ENCODE measurements around the gene PLEKHA4.
"Not testable (repeated sequence)": the region's sequence is repeated elsewhere in the genome, so short reads cannot be mapped to it uniquely, and the experiment has no call there.

The PLEKHA4 gene, protein sequence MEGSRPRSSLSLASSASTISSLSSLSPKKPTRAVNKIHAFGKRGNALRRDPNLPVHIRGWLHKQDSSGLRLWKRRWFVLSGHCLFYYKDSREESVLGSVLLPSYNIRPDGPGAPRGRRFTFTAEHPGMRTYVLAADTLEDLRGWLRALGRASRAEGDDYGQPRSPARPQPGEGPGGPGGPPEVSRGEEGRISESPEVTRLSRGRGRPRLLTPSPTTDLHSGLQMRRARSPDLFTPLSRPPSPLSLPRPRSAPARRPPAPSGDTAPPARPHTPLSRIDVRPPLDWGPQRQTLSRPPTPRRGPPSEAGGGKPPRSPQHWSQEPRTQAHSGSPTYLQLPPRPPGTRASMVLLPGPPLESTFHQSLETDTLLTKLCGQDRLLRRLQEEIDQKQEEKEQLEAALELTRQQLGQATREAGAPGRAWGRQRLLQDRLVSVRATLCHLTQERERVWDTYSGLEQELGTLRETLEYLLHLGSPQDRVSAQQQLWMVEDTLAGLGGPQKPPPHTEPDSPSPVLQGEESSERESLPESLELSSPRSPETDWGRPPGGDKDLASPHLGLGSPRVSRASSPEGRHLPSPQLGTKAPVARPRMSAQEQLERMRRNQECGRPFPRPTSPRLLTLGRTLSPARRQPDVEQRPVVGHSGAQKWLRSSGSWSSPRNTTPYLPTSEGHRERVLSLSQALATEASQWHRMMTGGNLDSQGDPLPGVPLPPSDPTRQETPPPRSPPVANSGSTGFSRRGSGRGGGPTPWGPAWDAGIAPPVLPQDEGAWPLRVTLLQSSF

DNA sequence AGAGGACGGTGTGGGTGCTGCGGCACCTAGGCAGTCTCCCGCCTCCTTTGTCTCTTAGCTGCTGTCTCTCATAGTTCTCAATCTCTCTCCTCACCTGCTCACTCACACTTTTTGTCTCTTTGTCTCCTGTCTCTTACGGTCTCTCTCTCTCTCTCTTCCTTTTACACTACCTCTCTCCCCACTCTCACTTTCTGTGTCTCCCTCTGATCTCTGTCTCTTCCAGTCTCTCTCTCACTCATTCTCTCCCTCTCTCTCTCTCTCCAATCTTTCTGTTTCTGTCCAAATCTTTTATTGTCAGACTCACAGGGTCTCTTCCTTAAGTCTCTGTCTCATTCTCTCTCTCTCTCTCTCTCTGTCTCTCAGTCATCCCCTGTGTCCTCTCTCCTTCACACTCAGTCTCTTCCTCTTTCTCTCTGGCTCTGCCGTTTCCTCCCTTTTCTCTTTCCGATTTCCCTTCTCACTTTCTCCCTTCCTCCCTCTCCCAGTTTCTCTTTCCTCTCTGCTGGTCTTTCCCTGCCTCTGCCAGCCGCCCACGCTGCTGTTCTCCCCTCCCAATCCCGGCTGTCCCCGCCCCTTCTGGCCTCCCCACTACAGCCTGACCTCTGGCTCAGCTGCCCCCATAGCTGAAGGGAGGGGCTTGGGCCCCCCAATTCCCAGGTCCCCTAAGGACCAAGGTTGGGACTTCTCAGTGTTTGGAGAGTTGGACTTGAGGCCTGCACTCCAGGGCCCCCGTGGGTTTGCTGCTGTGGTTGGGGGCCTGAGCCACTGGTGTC, at the start of gene PLEKHA4:
Gene PLEKHA4 (minus strand): TSS at position 504 of the 773 bp plus-strand sequence. CDS start 997 bp downstream, outside the sequence.
- no peak for DNase-seq

DNA sequence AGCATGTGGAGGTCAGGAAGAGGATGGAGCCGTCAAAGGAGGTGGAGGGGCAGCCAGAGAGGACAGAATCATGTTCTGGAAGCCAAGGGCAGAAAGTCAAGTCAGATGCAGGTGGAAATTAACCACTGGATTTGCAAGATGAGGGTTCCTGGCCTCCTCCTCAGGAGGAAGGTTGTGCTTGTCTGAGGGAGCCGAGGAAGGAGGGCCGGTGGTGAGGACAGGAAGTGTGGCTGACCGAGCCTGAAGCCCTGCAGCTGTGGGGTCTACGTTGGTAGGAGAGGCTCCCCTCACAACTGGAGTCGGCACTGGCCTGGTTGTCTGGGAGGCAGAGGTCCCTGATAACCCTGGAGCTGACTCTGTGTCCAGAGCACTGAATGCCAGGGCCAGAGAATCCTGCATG, 49.7 kb upstream of the PLEKHA4 start:
- DNase-seq: no peak

DNA sequence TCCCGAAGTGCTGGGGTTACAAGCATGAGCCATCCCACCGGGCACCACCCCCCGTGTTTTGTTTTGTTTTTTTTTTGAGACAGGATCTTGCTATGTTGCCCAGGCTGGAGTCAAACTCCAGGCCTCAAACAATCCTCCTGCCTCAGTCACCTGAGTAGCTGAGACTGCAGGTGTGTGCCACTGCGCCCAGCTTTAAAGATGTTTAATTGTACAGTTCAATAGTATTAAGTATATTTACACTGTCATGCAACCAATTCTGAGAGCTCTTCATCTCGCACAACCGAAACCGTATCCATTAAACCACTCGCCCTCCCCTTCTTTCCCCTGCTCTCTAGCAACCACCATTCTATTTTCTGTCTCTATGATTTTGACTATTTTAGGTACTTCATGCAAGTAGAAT, 47.3 kb upstream of the PLEKHA4 start:
- no peak for DNase-seq

DNA sequence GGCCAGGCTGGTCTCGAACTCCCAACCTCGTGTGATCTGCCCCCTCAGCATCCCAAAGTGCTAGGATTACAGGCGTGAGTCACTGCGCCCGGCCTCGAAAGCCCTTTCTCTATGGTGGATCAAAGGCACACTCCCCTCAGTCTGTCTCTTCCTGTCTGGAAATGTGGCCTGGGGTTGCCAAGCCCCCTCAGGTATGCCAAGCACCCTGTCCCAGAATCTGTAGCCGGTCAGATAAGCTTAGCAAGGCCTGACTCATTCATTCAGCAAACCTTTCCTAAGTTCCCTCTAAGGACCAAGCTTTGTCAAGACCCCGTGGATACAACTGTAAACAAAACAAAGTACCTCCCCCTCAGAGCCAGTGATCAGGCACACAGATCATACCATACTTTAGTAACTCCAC, 45.8 kb upstream of the PLEKHA4 start:
- DNase-seq: no peak

DNA sequence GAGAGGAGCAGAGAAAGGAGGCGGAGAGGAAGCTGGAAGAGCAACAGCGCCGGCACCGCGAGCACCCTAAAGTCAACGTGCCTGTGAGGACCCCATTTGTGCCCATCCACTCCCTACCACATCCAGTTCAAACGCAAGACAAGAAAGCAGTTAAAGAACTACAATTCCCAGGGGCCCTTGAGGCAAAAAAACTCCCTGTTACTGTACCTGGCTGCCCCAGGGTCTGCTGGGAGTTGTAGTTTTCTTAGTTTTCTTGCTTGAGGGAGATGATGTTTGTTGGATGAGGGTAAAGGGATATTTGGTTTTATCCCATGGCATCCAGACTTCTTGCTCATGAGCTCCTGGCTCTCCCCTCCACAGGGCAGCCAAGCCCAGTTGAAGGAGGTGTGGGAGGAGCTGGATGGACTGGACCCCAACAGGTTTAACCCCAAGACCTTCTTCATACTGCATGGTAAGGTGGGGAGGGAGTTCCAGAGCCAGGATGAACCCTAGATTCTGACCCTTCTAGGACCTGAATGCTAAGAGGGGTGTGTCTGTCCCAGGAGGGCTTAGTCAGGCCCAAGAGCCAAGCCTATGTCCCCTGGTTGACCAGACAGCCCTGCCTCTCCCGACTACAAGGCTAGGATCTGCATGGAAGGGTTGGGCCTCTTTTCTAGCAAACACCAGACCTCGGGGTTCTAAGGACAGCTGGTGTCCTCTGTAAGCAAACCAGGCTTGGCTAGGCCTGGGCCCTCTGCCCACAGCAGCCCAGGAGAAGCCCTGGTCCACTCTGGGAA, 44.9 kb upstream of the PLEKHA4 start:
- no peak for DNase-seq

DNA sequence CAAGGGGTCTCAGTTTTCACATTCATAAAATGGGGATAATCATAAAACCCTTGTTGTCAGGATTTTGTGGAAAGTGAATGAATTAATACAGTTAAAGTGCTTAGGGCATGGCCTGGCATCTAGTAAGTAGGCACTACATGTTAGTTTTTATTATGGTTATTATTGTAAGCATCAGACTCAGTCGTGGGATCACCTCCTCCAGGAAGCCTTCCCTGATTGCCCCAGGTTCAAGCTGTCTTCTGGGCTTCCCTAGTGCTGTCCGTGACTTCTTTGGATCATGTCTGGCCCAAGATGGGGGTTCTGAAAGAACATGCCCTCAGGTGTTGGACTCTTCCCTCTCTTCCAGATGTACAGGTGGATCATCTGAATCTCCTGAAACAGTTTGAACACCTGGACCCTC, 42.4 kb upstream of the PLEKHA4 start:
- DNase-seq: no peak

DNA sequence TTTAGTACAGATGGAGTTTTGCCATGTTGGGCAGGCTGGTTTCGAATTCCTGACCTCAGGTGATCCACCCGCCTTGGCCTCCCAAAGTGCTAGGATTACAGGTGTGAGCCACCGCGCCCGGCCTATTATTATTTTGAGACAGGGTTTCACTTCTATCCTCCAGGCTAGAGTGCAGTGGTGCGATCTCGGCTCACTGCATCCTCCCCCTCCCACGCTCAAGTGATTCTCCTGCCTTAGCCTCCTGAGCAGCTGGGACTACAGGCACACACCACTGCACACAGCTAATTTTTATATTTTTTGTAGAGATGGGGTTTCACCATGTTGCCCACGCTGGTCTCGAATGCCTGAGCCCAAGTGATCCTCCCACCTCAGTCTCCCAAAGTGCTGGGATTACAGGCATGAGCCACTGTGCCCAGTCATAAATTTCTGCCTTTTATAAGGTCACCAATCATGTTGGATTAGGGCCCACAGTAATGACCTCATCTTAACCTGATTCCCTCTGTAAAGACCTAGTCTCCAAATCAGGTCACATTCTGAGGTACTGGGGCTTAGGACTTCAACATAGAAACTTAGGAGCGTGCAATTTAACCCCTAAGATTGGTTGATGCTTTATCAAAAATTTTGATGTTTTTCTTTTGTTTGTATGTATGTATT, 41.1 kb upstream of the PLEKHA4 start:
- not testable (repeated sequence) for DNase-seq

DNA sequence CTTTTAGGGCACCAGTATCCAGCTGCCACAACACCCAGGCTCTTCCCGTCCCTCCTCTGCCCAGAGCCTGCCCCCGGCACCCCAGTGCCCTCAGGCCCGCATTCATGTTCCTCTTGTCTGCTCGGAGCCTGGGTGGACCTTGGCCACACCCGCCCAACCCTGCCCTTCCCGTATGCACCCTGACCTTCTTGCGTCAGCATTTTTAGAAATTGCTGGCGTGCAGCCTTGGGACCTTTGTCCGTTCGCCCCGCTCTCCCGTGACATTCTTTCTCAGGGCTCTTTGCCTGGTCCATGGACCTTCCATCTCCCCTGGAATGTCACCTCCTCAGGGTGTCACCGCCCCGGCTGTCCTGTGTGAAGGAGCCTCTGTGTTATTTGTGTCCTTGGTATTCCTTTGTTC, 39.3 kb upstream of the PLEKHA4 start:
- no peak for DNase-seq

DNA sequence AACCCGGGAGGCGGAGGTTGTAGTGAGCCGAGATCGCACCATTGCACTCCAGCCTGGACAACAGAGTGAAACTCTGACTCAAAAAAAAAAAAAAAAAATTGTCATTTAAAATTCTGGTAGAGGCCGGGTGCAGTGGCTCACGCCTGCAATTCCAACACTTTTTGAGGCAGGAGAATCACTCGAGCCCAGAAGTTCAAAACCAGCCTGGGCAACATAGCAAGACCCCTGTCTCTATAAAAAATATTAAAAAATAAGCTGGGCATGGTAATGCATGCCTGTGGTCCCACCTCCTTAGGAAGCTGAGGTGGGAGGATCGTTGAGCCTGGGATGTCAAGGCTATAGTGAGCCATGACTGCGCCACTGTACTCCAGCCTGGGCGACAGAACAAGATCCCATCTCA, 37.9 kb upstream of the PLEKHA4 start:
- no peak for DNase-seq

DNA sequence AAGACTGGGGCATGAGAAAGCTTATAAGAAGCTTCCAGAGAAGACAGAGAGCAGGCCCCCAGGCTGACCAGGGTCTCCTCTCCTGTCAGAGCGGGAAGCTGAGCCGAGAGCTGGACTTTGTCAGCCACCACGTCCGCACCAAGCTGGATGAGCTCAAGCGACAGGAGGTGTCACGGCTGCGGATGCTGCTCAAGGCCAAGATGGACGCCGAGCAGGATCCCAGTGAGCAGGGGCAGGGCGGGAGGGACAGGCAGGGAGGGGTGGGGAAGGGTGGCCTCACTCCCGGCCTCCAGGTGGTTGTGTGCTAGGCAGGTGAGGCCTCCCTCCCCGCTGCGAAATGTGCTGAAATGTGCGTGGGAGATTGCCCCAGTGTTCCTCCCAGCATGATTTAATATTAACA, 37.2 kb upstream of the PLEKHA4 start:
- DNase-seq: no peak

DNA sequence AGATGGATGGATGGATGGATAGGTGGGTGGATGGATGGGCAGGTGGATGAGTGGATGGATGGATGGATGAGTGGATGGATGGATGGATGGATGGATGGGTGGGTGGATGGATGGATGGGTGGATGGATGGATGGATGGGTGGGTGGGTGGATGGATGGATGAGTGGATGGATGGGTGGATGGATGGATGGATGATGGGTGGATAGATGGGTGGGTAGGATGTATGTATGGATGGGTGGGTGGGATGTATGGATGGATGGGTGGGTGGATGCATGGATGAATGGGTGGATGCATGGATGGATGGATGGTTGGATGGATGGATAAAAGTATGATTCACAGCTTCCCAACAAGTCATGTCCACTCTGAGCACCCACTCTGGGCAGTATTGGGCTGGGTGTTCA, 35.4 kb upstream of the PLEKHA4 start:
- not testable (repeated sequence) for DNase-seq

DNA sequence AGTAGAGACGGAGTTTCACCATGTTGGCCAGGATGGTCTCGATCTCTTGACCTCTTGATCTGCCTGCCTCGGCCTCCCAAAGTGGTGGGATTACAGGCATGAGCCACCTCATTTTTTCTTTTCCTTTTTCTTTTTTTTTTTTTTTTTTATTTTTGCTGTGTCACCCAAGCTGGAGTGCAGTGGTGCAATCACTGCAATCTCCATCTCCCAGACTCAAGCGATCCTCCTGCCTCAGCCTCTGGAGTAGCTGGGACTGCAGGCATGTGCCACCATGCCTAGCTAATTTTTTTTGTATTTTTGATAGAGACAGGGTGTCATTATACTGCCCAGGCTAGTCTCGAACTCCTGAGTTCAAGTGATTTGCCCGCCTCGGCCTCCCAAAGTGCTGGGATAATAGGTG, 33.9 kb upstream of the PLEKHA4 start:
- DNase-seq: not testable (repeated sequence)

DNA sequence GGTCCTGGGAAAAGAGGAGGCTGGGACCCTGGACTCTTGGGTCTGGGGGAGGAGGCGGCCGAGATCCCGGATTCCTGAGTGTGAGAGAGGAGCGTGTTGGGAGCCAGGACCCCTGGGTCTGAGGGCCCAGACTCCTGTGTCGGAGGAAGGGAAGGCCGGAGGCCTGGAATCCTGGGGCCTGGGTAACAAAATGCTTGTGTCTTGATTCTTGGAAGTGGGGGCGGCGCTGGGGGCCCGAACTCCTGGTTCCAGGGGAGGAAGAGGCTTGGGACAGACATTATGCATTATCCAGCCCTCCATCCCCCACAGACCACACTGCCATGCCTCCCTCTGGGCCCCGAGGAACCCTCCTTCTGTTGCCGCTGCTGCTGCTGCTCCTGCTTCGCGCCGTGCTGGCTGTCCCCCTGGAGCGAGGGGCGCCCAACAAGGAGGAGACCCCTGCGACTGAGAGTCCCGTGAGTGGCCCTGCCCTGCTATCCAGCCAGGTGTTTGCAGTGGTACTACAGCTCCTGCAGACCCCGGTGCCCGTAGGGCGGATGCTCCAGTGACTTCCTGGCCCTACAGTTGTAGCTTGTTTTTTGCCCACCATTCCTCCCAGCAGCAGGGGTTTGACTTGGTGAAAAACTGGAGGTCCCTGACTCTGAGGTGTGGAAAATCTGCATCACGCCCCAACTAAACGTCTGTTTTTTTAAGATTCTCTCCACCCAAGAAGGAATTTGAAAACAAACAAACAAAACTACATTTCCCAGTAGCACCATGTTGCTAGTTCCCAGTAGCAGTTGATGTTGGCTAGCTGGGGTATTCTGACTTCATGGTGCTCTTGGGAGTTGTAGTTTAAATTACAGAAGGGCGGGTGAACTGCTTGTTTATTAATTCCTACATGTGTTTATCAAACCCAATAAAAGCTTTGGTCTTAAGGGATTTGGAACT, 32.3 kb upstream of the PLEKHA4 start:
- DNase-seq: no peak

DNA sequence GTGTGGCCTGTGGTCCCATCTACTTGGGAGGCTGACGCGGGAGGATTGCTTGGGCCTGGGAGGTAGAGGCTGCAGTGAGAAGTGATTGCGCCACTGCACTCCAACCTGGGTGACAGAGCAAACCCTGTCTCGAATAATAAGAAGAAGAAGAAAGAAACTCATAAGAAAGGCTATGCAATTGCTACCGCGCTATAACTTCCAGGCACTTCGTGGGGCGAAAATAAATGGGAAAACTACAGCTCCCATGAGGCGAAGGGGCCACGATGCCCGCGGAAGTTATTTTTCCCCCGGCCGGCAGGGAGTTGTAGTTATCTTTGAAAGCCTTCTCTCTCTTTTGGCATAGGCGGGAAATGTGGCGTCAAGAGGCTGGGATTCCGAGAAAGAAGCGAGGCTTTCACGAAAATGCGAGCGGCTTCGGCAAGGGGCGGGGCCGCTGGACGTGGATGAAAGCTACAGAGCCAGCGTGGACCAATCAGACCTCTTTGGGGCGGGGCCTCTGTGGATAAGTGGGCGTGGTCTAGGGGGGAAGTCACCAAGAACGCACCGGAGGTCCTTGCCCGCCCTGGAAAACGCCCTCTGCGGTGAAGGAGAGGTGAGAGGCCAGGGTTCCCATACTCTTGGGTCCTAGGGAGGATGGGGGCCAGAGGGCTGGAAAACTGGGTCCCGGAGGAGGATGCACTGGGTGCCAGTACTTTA, 31.5 kb upstream of the PLEKHA4 start, which contains the start of gene NUCB1:
Gene NUCB1 (plus strand): TSS at position 532 of the 696 bp plus-strand sequence. CDS start 485 bp downstream, outside the sequence.
- peak; percentile 86 for DNase-seq

DNA sequence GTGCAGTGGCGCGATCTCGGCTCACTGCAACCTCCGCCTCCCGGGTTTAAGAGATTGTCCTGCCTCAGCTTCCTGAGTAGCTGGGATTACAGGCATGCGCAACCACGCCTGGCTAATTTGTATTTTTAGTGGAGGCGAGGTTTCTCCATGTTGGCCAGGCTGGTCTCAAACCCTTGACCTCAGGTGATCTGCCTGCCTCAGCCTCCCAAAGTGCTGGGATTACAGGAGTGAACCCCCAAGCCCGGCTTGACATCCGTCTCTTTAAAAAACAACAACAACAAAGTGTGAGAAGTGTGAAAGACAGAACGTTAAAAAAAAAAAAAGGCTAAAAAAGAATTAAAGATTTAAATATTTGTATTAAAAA, 31.0 kb upstream of the PLEKHA4 start:
- DNase-seq: not testable (repeated sequence)

DNA sequence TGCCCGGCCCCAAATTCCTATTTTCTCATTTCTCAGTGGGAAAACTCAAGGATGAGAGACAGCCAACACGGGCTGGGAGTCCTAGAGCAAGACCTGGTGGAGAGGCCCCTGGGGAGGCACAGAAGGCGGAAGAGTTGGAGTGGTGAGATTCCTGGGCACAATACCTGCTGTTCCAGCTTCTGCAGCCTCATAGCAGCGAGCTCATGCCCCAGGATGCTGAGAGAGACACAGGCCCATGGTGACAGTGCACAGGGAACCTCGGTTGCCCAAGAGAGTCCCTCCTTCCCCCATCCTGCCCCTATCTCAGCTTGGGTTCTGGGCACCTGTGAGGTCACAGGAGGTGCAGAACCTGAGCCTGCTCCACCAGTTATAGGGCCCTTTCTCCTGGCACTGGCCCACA, 28.8 kb upstream of the PLEKHA4 start:
- no peak for DNase-seq

DNA sequence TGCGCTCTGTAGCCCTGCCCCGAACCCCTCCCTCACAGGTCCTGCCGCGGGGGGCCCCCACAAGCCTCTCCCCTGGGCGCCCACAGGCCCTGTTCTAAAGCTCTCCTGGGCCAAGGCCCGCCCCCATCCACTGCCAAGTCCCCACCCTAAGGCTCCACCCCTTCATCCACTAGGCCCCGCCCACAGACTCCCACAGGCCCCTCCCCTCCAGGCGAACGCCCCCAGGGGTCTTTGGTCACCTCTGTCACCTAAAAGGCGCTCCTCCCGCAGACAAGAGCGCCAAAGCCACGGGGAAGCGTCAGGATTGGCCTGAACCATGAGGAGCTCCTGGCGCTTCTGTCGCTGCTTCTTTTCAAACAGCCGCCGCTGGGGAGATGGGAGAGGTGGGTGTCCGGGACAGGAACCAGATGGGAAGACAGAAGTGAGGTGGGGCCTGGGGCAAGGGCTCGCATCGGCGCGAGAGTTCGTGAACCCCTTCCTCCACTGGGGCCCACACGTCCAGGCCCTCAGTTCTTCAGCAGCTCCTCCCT, 27.8 kb upstream of the PLEKHA4 start:
- no peak for DNase-seq

DNA sequence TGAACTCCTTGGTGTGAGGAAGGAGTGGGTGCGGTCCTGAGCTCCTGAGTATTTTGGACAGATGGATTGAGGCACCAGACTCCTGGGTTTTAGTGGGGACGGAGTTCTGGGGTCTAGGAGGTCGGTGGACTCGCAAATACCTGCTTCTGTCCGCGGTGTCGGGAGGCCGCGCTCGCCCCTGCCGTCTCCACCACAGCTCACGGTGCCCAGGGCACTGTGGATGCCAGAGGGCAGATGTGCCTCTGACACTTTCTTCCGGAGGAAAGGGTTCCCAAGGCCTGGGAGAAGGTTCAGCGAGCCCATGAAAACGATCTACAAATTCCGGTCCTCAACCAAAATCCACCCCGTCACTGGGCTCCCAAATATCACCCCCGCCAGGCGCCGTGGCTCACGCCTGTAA, 26.8 kb upstream of the PLEKHA4 start:
- DNase-seq: no peak

DNA sequence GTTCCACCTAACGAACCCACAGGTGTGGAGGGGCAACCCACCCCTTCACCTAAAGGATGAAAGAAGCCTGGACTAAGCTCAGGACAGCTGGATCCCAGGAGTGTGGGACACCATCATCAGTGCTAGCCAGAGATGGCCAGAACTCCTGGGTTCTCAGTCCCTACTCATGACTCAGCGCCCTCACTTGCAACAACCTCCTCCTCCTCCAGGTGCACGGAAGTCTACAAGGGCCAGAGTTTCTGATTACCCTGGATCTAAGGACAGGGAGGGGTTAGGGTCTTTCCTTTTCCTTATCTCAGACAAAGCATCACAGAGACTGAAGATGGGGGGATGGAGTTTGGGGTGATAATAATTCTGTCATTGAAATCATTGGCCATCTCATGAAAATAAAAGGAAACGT, 22.1 kb upstream of the PLEKHA4 start:
- DNase-seq: no peak

DNA sequence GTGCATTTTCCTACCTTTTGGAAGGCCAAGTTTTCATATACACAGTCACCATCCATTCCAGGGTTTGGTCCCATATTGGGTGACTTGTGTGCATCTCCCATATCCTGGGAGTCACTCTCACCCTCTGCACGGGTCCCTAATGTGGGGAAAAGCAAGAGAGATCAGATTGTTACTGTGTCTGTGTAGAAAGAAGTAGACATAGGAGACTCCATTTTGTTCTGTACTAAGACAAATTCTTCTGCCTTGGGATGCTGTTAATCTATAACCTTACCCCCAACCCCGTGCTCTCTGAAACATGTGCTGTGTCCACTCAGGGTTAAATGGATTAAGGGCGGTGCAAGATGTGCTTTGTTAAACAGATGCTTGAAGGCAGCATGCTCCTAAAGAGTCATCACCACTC, 21.1 kb upstream of the PLEKHA4 start:
- not testable (repeated sequence) for DNase-seq

Data from NCI-H2227 treated with DMSO at 0.1 percent for 48 hours (cell line).